AG04449 (cell line): ENCODE data around the gene RBP5.

Experiments
- CTCF ChIA-PET: fragments of 350-600 bp; formaldehyde crosslinking; extraction: SDS; loops from one replicate; lab custom pipeline; 2021; ENCODE audit warnings: antibody characterized with exemption; lab: Yijun Ruan, JAX
- POLR2A ChIA-PET: fragments of 400-600, 350-600 bp; formaldehyde crosslinking; extraction: SDS; loops from one replicate; lab custom pipeline; 2020; ENCODE audit warnings: antibody characterized with exemption, inconsistent platforms; lab: Yijun Ruan, JAX
- DNase-seq: peaks from one replicate; pipeline ENCODE4 v3.0.0-alpha.2; 2010; ENCODE audit warnings: low read depth, low spot score
- H3K4me3 ChIP-seq: 2 replicates; pipeline ENCODE4 v1.5.1; 2011; ENCODE audit warnings: low read depth, mild to moderate bottlenecking, control low read depth, low read length
- TF ChIP-seq, protein P1 (sequence below): IDR thresholded peaks from one replicate; pipeline ENCODE4 v1.5.1; 2011; ENCODE audit warnings: mild to moderate bottlenecking, moderate library complexity, low read length, control low read depth, inconsistent platforms; ENCODE audit not compliant: insufficient read depth; ENCODE audit errors: missing control alignments

The RBP5 gene

DNA sequence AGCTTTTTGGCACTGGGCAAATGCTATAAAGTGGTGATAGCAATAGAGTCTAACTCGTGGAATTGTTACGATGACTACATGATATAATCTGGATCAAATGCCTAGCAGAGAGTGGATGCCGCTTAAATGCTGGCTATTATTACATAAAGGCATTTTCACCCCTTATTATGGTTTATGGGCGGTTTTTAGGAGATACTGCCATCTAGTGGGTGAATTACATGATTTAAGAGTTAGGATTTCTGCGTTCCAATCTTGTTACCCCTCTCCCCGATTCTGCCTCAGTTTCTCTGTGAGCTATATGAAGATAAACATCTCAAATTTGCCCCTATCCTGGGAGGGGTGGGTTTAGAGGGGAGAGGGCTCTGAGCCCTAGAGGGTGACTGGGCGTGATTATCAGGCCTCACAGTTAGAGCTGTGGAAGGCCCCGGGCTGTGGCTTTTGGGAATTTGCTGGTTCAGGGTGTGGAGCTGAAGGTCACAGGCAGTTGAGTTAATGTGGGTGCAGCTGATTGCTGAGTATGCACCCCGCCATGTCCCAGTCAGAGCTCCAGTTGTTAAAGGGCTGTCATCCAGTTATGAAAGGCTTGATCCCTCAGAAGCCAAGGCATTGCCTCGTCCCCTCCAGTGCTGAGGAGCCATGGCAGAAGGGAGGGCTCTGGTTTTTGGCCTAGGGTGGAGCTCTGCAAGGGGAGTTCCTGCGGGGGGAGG is 15.9 kb upstream of the RBP5 start:
- CTCF ChIA-PET: interaction anchor here (0.7 to 8.2 kb wide), 42 partner anchors 9 to 495 kb away, joined by 3 to 151 read pairs (median 5); partner anchors contain the start of genes C1RL, C1S, CLSTN3 and LPCAT3
- TF ChIP-seq, protein P1, sequence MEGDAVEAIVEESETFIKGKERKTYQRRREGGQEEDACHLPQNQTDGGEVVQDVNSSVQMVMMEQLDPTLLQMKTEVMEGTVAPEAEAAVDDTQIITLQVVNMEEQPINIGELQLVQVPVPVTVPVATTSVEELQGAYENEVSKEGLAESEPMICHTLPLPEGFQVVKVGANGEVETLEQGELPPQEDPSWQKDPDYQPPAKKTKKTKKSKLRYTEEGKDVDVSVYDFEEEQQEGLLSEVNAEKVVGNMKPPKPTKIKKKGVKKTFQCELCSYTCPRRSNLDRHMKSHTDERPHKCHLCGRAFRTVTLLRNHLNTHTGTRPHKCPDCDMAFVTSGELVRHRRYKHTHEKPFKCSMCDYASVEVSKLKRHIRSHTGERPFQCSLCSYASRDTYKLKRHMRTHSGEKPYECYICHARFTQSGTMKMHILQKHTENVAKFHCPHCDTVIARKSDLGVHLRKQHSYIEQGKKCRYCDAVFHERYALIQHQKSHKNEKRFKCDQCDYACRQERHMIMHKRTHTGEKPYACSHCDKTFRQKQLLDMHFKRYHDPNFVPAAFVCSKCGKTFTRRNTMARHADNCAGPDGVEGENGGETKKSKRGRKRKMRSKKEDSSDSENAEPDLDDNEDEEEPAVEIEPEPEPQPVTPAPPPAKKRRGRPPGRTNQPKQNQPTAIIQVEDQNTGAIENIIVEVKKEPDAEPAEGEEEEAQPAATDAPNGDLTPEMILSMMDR: peak; percentile 20
- DNase-seq: no peak
- POLR2A ChIA-PET: no interaction called here
- H3K4me3 ChIP-seq: no peak overlapping the region

DNA sequence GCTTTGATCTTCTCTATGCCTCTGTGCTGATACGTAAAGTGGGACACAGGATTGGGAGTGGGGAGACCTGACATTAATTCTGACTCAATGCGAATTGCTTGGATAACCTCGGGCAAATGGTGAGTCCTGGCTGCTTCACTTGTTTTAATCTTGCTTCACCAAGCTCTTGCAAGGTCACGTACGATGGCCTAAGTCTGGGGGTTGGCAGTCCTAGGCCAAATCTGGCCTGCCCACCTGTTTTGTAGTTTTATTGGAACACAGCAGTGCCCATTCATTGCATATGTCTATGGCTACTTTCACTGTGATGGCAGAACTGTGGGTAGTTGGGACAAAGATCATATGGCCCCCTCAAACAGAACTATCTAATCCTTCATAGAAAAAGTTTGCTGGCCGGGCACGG is 14.9 kb upstream of the RBP5 start:
- TF ChIP-seq, protein P1: no peak
- ChIA-PET POLR2A (no interaction called here), CTCF (interaction anchor here (0.9 to 8.2 kb wide), 28 partner anchors 8 to 496 kb away, joined by 3 to 151 read pairs (median 8); partner anchors contain the start of genes C12orf57, C1RL, C1S and CLSTN3)
- DNase-seq: no peak
- H3K4me3 ChIP-seq: no peak overlapping the region

DNA sequence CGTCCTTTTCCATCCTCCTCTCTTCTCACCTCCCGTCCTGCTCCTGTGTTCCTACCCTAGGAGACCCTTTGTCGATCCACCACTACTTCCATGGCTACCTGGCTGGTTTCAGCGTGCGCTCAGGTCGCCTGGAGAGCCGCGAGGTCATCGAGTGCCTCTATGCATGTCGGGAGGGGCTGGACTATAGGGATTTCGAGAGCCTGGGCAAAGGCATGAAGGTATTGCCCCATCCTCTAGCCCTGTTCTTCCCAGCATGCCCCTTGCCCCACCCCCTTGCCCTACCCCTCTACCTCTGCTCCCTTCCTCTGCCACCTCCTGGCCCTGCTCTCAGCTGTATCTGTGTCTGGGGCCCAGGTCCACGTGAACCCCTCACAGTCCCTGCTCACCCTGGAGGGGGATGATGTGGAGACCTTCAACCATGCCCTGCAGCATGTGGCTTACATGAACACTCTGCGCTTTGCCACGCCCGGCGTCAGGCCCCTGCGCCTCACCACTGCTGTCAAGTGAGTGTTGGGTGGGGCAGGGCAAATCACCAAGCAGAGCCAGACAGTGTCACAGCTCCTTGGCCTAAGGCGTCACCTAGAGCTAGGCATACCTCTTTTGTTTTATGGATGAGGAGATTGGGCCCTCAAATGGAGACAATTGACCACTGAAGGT is 14.2 kb upstream of the RBP5 start:
- DNase-seq: no peak
- ChIA-PET CTCF (interaction anchor here (0.8 to 8.2 kb wide), 20 partner anchors 8 to 498 kb away, joined by 3 to 151 read pairs (median 8); partner anchors contain the start of genes C12orf57, C1RL, C1S and CLSTN3), POLR2A (no interaction called here)
- TF ChIP-seq, protein P1: no peak
- H3K4me3 ChIP-seq: no peak overlapping the region

DNA sequence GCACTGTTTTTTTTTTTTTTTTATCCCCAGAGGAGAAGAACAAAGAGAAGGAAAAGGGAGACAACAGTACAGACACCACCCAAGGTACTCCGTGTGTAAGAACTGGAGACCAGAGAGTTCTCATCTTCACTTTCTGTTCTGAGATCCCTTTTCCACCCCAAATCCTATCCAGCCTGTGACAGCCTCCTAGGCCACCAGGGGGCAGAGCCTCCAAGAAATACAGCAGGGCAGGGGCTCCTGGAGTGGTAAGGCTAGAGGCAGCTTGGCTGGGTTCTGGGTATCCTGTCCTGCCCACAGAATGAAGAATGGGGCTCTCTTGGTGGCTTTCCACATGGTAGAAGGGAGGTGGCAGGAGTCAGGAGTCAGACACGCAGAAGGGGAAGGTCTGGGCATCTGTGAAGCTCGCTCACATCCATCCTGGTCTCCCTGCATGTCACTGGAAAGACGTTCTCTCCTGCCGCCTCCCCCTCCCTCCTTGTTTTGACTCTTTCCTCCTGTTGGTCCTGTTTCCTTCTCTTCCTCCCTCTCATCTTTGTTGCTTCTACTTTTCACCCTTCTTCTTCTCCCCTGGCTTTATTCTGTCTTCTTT is 13.5 kb upstream of the RBP5 start:
- POLR2A ChIA-PET: no interaction called here
- CTCF ChIA-PET: interaction anchor here (0.7 to 8.2 kb wide), 19 partner anchors 9 to 499 kb away, joined by 3 to 151 read pairs (median 5); partner anchors contain the start of genes C1RL, C1S, CLSTN3 and PEX5
- TF ChIP-seq, protein P1: peak; percentile 82
- no peak overlapping the region for H3K4me3 ChIP-seq
- DNase-seq: no peak

DNA sequence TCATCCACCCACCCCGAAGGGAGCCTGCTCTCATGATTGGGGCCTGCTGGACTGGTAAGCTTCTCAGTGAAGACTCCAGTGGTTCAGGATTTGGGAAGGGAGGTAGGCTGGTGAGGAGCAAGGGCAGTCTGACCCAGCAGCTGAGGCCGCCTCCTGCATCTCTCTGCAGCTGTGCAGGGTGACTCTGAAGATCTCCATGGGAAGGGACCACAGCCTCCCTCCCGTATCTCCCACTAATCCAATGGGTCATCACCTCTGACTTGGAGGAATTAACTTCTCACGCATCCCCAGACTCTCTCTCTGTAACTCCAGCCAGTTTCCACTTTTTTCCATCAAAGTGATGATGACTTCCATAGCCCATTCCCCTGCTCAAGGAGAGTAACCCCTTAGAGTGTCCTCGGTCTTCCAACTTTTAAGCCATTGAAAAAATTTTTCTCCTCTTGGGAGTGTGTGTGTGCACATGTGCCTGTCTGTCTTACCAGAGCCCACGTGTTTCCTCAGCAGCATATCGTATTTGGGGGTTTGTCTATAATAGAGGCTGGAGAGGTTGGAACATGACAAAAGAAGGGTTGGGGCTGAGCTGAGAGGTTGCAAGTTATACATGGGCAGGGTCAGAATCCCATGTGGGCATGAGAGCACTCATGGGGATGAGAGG is 12.8 kb upstream of the RBP5 start:
- CTCF ChIA-PET: interaction anchor here (0.7 to 8.2 kb wide), 23 partner anchors 8 to 499 kb away, joined by 3 to 151 read pairs (median 5); partner anchors contain the start of genes C1RL, C1S, CLSTN3 and PEX5
- TF ChIP-seq, protein P1: no peak
- no peak for DNase-seq
- POLR2A ChIA-PET: no interaction called here
- H3K4me3 ChIP-seq: no peak overlapping the region
